Keratinocyte (primary cell): ENCODE measurements around the gene LRBA. TPM values are rescaled to one million over a fixed set of nuclear protein-coding genes. Genes with fewer than 3 reads are reported as not detected.

Experiments used
- DNase-seq: peaks from one replicate; pipeline ENCODE4 v3.0.0-alpha.2; 2011; ENCODE audit warnings: low read depth, missing footprints, low spot score
- FAIRE-seq: peaks from 2 replicates; lab custom pipeline; 2011; peaks lifted over from hg19 to GRCh38; lab: Jason Lieb, UNC
- H2AFZ ChIP-seq: 2 replicates; pipeline ENCODE4 v1.6.0; 2012; ENCODE audit warnings: low read length, control low read depth, inconsistent platforms; ENCODE audit not compliant: control insufficient read depth
- H3K27ac ChIP-seq: 2 replicates; pipeline ENCODE4 v1.5.1; 2011; ENCODE audit warnings: low read length; ENCODE audit not compliant: control insufficient read depth, insufficient read depth
- H3K27me3 ChIP-seq: 3 replicates; pipeline ENCODE4 v1.6.0; 2011; ENCODE audit warnings: low read length; ENCODE audit not compliant: control insufficient read depth, insufficient read depth; ENCODE audit errors: extremely low read depth
- H3K36me3 ChIP-seq, 2 experiments: 2 replicates in 1 of 2; 3 replicates in 1 of 2; pipeline ENCODE4 v1.5.1; 2011; ENCODE audit warnings: low read length in 2 of 2, mild to moderate bottlenecking in 1 of 2; ENCODE audit not compliant: control insufficient read depth in 2 of 2, insufficient read depth in 2 of 2; ENCODE audit errors: extremely low read depth in 1 of 2
- H3K4me1 ChIP-seq: 3 replicates; pipeline ENCODE4 v1.5.1; 2011; ENCODE audit warnings: low read length; ENCODE audit not compliant: control insufficient read depth, insufficient read depth; ENCODE audit errors: extremely low read depth
- H3K4me2 ChIP-seq: 3 replicates; pipeline ENCODE4 v1.6.0; 2011; ENCODE audit warnings: low read depth, low read length; ENCODE audit not compliant: control insufficient read depth, insufficient read depth; ENCODE audit errors: extremely low read depth
- H3K4me3 ChIP-seq, 3 experiments: fragments of 200-600 bp in 1 of 3; sonication (generic) in 1 of 3; 2 replicates in 2 of 3; 3 replicates in 1 of 3; pipeline ENCODE4 v1.5.1; 2011 to 2016; ENCODE audit warnings: low read length in 3 of 3, mild to moderate bottlenecking in 3 of 3, control low read depth in 2 of 3, inconsistent platforms in 1 of 3, low read depth in 1 of 3, mixed read lengths in 1 of 3, mixed run types in 1 of 3, moderate library complexity in 1 of 3; ENCODE audit not compliant: control insufficient read depth in 2 of 3, insufficient read depth in 2 of 3; ENCODE audit errors: extremely low read depth in 1 of 3
- H3K79me2 ChIP-seq: 2 replicates; pipeline ENCODE4 v1.6.0; 2012; ENCODE audit warnings: low read length; ENCODE audit not compliant: control insufficient read depth, insufficient read depth
- H3K9ac ChIP-seq: 3 replicates; pipeline ENCODE4 v1.6.0; 2011; ENCODE audit warnings: low read length; ENCODE audit not compliant: control insufficient read depth, insufficient read depth; ENCODE audit errors: extremely low read depth
- H3K9me1 ChIP-seq: 3 replicates; pipeline ENCODE4 v1.6.0; 2011; ENCODE audit warnings: low read length; ENCODE audit not compliant: control insufficient read depth, insufficient read depth; ENCODE audit errors: extremely low read depth
- H3K9me3 ChIP-seq: 2 replicates; pipeline ENCODE4 v1.5.1; 2012; ENCODE audit warnings: low read depth, low read length; ENCODE audit not compliant: control insufficient read depth
- H4K20me1 ChIP-seq: 3 replicates; pipeline ENCODE4 v1.6.0; 2011; ENCODE audit warnings: low read length; ENCODE audit not compliant: control insufficient read depth, insufficient read depth; ENCODE audit errors: extremely low read depth
- CTCF ChIP-seq, 3 experiments: IDR thresholded peaks in 1 of 3; conservative IDR thresholded peaks in 1 of 3; optimal IDR thresholded peaks in 1 of 3; 2 replicates in 2 of 3; 3 replicates in 1 of 3; pipeline versions ENCODE3 to v1.5.1; 2011; ENCODE audit warnings: low read length in 3 of 3, mild to moderate bottlenecking in 3 of 3, moderate library complexity in 2 of 3, control low read depth in 1 of 3, inconsistent platforms in 1 of 3; ENCODE audit not compliant: insufficient read depth in 2 of 3; ENCODE audit errors: extremely low read depth in 1 of 3
- EZH2 ChIP-seq: IDR thresholded peaks from one replicate; pipeline ENCODE4 v1.6.1; 2012; ENCODE audit warnings: inconsistent platforms, mild to moderate bottlenecking, low read length, moderate library complexity
- dilution Hi-C: fragments of 300-500 bp; cut with MboI; formaldehyde crosslinking; loops from one replicate; pipeline ENCODE4 v1.7.0; 2020; ENCODE audit warnings: low sequenced_read_pairs; ENCODE audit not compliant: extremely low pct_ligation_motif_present
- polyA plus RNA-seq, 5 experiments: library from polyadenylated mRNA; depleted of rRNA in 3 of 5; stranded (reverse) in 3 of 5; stranded (forward) in 1 of 5; unstranded in 1 of 5; fragments of >200 nt; gene quantifications; 1 replicate in 1 of 5; 2 replicates in 3 of 5; 3 replicates in 1 of 5; pipeline versions ENCODE4 v1.2.1 to v1.2.3, GENCODE V29; 2011 to 2012; ENCODE audit warnings: missing spikeins in 2 of 5, low read depth in 1 of 5, low replicate concordance in 1 of 5

Gene LRBA
- polyA plus RNA-seq, 1 donor (not counting 4 experiments of a cell fraction or from before 2014, with no cell fraction given): 35.6 TPM

- no peaks in the 10 kb centered on the region for H4K20me1 ChIP-seq
- H3K27me3 ChIP-seq: no peaks in the 10 kb centered on the region
- H3K4me3 ChIP-seq: no peak overlapping the region
- dilution Hi-C loops: no loop called here
- H3K9ac ChIP-seq: no peak overlapping the region
- no peak for DNase-seq
- H3K9me1 ChIP-seq: no peaks in the 10 kb centered on the region
- no peaks in the 10 kb centered on the region for H3K4me1 ChIP-seq
- H3K27ac ChIP-seq: no peak overlapping the region
- peaks cover 55% of the 10 kb centered on the region for H3K79me2 ChIP-seq
- no peak for FAIRE-seq
- peaks cover 0 to 2% of the 10 kb centered on the region in 2 experiments for H3K36me3 ChIP-seq
- H2AFZ ChIP-seq: no peak overlapping the region
- no peaks in the 10 kb centered on the region for H3K9me3 ChIP-seq
- TF ChIP-seq EZH2 (no peak), CTCF (optimal IDR thresholded peaks at IDR 0.05 in 1 of 3, IDR thresholded peaks at IDR 0.05 in 1 of 3, conservative IDR thresholded peaks at IDR 0.05 in 1 of 3; ENCODE audit: extremely low read depth in 1 of 3, insufficient read depth in 2 of 3, low read length in 3 of 3) (no peak)
- no peak overlapping the region for H3K4me2 ChIP-seq
Observed at GRCh38 chr4:150988238-150988637, 26.8 kb downstream of the LRBA start.

GRCh38 chr4:150987204-150987603, 27.9 kb downstream of the LRBA start:
- Histone ChIP-seq H3K9me1 (no peaks in the 10 kb centered on the region), H3K79me2 (peaks cover 58% of the 10 kb centered on the region), H3K27me3 (no peaks in the 10 kb centered on the region), H3K9me3 (no peaks in the 10 kb centered on the region), H3K4me2 (no peak overlapping the region), H3K4me3 (no peak overlapping the region), H2AFZ (no peak overlapping the region), H4K20me1 (no peaks in the 10 kb centered on the region), H3K27ac (no peak overlapping the region), H3K9ac (no peak overlapping the region), H3K36me3 (peaks cover 0 to 2% of the 10 kb centered on the region in 2 experiments), H3K4me1 (no peaks in the 10 kb centered on the region)
- dilution Hi-C loops: no loop called here
- DNase-seq (no peak), FAIRE-seq (no peak)
- TF ChIP-seq EZH2: no peak
- TF ChIP-seq CTCF (optimal IDR thresholded peaks at IDR 0.05 in 1 of 3, IDR thresholded peaks at IDR 0.05 in 1 of 3, conservative IDR thresholded peaks at IDR 0.05 in 1 of 3; ENCODE audit: extremely low read depth in 1 of 3, insufficient read depth in 2 of 3, low read length in 3 of 3): no peak
